Activated T-helper 1 cell treated with Interleukin-2 at 50 U/mL for 16 hours (primary cell): ENCODE data around the gene LRRC8D.

ENCODE experiments used
- DNase-seq: peaks from one replicate; pipeline ENCODE4 v3.0.0-alpha.2; 2020; ENCODE audit warnings: low read depth

The LRRC8D gene

DNA sequence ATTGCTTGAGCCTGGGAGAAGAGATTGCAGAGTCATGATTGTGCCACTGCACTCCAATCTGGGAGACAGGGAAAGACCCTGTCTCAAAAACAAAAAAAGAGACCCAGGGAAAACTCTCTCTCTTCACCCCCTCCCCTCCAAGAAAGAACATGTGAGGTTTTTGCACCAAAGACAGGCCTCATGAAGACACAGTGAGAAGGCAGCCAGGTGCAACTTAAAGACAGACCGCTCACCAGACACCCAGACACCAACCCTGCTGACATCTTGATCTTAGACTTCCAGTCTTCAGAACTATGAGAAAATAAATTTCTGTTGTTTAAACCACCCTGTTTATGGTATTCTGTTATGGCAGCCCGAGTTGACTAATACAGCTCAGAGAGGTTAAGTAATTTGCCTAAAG lies 13.3 kb upstream of the LRRC8D start:
- no peak for DNase-seq

DNA sequence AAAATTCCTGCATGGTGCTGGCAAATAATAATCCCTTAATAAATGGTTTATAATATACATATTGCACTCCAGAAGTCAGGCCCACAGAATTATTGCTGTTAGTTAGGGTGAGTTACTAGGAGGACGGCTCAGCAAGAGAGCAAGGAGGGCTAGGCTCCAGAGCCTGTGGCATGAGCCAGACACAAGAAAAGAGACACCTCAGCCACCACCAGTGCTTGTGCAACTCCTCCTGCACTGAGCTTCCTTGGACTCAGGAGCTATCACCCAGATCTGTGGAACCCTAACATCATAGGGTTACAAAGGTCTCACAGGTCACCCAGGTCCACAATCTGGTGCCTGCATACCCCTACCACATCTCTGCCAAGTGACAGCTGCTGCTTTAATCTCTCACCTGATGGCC lies 12.8 kb upstream of the LRRC8D start:
- DNase-seq = no peak

DNA sequence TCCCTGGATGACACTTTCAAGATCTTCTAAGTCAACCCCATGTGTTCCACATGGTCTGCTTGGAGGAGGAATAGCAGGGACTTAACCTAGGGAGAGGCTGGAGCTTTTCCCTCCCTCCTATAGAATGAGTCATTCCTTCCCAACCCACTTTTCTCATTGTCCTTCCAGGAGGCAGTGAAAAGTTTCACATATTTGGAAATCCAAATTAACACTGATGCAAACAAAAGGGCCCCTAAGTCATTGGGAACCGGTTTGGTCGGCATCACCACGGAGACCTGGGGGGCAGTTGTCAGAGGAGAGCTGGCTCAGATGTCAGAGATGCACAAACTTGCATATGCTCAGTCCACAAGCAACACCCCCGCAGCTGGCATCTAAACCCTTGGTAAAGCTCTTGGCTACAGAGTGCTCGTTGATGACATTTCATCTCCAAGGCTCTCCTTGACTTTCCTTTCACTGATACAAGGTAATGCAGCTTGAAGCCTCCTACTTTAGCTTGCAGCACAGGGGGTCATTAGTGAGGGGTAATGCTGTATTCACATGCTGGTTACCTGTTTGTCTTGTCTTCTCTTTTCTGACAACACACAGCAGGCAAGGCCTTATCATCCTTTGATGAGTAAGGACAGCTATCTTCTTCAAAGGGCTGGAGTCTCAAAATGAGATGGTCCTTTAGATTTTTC lies 12.3 kb upstream of the LRRC8D start:
- DNase-seq = no peak

DNA sequence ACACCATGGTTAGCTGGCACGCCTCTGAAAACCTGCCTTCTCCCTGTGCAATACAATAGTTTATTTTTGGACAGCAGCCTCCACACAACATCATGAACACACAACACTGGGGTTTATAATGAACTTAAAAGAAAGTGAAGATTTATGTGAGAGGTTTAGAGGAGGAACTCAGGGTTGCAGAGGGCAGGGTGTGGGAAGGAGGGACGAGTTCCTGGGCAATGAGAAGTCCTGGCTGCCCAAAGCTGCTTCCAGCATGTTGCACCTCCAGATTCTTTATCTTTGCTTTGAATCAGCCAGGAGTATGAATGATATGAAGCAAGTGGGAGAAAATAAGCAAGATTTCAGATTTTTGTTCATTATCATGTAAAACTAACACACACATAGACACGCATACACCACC lies 11.3 kb upstream of the LRRC8D start:
- no peak for DNase-seq

DNA sequence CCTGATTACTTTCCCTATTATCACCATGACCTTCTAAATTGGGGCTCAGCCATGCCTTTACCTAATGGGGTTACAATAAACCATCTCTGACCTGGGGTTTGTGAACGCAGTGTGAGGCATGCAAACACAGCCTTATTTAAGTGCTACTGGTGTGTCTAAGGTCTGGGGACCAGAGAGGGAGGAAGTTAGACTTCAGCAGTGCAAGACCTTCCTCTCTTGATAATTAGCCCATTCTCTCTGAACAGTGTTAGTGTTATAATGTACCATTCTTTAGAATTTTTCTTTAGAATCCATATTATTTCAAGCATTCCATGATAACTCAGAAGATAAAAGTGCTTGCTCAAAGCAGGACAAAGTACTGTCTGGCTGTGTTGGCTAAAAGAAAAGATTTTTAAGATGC lies 10.5 kb upstream of the LRRC8D start:
- no peak for DNase-seq

DNA sequence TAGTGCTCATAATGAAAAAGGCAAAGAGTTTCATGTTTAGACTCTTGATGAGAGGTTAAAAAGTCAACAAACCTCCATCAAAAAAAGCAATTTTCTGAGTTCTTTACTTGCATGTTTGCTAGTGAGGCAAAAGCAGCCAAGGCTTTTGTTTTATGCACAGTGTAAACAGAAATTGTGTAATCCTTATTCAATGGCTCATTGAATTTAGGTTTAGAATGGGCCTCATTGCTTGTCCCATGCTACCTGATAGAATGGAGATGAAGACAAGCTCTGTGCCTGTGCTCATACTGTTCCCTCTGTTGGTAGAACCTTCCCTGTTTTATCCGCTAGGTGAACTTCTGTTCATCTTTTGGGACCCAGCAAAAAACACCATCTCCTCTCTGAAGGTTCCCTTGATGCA lies 10.0 kb upstream of the LRRC8D start:
- no peak for DNase-seq

DNA sequence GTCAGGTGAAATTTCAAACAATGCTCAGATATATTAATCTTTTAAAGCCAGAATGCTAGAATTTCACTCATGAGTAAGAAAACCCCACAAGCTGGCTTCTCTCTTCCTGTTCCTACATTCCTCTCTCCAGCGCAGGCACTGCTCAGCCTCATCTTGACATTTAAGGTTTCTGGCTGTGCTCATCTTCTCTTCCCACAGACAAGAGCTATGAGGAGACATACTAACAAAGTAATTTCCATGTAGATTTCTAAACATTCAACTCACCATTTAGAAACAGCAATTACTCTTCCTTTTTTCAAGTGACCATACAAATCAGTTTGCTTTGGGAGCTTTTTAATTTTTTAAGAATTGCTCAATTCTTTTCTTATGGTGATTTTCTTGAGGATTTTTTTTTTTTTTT lies 7.8 kb upstream of the LRRC8D start:
- DNase-seq = no peak

DNA sequence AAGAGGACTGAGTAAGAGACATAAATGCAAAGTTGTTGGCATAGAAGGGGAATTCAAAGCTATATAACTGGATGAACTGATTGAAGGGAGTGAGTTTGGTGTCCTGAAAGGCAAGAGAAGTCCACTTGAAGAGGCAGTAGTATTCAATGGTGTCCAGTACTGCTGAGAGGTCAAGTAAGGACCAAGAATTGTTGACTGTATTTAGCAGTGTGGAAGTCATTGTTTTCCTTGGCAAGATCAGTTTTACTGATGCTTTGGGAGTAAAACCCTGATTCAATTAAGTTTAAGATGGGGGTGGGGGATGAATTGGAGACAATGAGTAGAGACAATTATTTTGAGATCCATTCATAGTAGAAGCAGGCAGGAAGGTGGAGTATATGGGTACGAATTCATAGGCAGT lies 5.8 kb upstream of the LRRC8D start:
- no peak for DNase-seq

DNA sequence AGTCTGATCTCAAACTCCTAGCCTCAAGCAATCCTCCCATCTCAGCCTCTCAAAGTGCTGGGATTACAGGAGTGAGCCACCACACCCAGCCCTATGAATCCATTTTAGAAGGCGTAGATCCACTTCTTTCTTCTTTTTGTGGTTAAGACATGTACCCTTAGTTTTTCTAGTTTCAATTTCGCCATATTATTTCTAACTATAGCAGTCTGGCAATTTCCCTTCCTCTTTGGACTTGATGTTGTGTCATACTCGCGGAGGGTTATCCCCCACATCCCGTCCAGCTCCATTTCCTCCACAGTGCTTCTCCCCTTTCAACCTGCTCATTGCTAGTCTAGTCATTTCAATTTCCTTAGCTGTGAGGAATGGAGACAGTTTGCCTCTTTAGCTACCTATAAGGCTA lies 5.2 kb upstream of the LRRC8D start:
- DNase-seq = no peak

DNA sequence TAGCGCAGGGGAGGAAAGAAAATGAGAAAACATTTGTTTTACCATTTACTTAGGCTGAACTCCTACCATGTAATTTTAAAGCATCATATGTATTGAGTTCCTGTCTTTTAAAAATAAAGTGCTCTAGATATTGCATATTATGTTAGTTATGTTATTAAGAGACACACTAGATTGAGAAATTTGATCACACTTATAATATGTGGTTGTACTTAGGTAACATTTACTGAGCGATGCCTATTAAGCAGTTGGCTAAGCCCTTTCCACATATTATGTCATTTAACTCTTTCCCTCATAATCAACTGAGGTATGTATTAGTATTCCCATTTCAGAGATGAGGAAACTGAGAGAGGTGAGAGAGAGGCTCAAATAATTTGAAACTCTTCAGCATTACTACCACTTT lies 4.5 kb upstream of the LRRC8D start:
- DNase-seq = no peak

DNA sequence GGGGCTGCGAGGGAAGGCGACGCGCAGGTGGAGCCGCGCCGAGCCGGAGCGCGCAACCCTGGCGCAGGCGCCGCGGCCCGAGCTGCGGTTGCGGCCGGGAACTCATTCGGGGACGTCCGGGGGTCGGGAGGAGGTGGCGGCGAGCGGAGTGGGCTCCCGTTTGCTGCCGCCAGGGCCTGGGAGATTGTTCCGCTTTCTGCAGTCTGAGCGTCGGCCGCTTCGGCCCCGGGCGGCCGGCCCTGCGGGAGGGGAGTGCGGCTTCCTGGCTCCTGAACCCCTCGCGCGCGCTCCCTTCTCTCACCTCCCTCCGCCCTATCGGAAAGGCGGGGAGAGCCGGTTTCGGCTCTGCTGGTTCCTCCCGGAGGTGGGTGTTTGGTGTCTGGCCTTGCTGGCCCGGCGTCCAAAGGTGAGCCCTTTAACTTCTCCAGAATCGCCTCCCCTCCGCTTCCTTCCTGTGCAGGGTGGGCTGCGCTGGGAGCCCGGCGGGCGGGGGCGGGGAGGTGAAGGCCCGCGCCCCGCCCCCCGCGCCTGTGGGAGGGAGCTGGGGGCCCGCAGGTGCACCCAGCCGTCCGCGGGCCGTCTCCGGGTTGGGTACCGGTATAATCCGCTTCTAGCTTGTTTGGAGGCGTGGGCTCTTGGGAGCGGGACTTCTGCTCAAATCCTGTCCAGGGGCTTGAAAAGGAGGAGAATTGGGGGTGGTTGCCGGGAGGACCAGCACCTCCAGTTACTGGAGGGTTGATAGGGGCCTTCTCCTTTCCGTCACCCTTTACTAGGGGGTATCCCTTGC lies 683 bp downstream of the LRRC8D start:
- peak; percentile 44 for DNase-seq

DNA sequence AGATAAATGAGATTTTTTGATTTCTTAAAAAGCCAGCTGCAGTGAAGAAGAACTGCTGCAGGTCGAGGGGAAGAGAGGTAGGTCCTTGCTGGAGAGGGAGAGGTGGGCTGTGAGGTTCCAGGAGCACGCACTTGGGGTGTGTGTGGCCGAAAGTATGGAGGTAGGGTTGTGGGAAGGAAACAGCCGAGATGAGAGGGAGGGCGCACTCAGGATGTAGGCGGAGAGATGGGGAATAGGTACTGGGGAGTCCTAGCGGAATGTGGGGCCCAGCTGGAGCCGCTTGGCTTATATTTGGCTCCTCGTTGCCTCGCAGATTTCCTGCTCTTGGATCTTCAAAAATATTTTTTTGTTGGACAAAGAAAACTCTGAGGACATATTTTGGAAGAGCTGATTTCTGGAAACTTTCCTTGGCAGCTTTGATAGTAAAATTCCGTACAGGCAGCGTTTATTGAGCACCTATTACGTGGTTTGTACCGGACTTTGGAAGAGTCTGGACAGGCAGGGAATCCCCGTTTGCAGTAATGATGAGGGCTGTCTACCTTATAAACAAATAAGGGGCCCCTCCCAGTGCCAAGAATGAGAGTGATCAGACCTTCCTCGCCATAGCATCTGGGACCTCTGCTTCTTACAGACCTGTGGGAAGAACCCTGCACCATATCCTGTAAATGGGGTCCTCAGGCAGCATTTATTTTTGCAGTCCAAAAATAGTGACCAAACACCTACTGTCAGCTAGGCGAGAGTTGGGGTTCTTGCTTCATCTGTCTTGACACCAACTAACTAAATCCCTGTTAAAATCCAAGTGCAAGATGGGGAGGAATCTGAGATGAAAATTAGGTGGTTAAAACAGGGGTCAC lies 1.5 kb downstream of the LRRC8D start:
- no peak for DNase-seq

DNA sequence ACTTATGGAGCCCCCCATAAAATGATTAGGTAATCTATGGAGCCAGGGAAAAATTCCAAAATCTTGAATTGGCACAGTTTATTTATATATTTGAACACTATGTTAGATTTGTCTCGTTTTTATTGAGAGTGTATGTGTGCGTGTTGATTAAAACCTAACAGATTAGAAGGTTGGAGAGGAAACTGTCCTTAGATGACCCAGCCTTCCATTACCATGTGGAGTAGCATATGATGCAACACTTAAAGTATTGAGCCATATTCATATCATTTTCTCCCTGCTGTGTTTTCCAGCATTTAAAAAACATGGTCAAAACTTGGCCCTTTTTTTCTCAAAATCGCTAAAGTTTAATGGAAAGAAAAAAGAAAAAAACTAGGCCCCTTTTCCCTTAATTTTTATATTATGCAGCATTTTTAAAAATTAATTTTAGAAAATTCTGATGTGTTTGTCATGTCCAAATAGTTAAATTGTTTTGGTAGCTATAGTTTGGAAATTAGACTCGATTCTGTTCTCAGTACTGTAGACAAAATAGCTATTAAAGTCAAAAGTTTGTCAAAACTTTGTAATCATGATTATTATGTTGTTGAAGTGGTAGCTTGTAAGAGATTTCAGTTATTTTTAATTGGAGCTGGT lies 2.3 kb downstream of the LRRC8D start:
- no peak for DNase-seq

DNA sequence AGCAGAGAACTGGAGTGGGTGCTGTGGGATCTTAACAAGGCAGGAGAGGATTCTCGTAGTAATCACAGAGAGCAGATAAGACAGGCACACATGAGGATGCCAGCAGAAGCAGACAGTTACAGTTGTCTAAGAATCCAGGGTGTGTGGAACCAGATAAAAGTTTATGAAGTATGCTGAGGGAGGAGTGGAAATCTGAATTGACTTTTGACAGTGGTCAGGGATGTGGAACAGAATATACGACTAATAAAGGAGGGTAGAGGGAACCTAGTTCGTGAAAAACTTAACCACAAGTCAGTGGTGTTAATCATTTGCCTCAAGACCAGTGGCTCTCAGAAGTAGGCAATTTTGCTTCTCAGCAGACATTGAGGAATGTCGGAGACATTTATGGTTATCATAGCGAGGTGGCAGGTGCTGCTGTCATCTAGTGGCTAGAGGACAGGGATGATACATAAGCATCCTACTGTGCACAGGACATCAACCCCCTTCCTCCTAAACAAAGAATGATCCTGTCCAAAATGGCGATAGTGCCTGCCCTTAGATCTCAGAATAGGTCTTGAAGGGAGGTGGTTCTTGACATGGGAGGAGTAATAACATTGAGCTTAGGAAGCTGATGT lies 3.0 kb downstream of the LRRC8D start:
- DNase-seq = no peak

DNA sequence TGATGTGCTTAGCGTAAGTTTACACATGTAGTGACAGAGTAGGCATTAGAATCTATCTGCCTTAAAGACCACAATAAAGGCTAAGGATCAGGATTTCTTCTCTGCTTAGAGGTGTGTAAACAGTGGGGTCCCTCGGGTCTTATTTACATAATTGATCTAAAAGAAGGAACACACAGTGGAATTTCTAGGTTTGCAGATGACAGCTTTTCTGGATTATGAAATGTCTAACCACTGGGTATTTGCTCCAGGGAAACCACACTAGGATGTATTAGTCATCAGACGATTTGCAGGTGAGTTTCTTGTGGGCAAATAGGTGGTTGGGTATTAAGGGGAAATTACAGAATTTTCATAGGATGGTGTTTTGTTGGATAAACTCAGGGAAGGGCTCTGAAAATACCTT lies 5.8 kb downstream of the LRRC8D start:
- DNase-seq = no peak

DNA sequence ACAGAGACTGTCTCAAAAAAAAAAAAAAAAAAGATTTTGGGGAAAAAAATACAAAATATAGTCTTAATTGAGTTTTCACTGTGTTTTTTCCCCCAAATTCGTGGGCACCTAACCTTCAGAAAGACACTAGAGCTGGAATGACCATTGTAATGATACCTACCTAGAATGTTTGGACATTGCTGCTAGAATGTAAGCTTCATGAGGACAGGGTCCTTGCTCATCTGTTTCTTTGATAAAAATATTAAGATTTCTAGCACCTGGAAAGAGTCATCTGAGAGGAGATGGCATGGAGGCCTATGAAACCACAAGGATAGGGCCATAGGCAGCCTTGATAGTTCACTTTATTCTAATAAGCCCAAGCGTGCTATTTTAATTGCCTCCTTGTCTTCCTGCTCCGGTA lies 6.5 kb downstream of the LRRC8D start:
- no peak for DNase-seq

DNA sequence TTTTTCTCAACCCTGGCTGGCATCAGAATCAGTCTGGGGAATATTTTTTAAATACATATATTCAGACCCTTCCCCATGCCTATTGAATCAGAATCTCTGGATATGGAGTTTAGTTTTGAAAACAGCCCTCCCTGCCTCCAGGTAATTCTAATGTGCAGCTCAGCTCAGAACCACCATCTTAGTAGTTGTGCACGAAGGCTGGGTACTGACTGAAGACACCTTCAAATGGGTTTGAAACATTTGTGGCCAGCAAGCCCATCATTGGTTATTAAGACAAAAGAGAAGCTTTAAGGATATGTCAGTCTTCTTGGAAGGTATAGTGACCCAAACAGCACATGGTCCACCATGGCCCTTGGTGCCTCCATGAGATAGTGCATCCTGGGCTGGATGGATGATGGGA lies 7.1 kb downstream of the LRRC8D start:
- no peak for DNase-seq

DNA sequence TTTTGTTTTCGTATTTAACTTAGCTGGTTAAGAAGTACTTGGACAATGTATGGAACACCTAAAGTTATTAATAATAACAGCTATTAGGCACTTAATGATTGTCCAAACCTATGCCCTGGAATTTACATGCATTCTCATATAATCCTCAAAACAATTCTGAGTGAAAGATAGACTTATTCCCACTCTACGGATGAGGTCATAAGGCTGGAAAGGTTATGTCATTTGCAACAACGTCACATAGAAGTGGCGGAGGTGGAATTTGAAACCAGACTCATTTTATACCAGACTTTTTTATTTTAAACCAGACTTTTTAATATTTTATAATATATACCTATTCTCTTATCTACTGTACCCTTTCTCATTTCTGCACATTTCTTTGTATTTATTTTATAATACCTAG lies 8.4 kb downstream of the LRRC8D start:
- DNase-seq = no peak

DNA sequence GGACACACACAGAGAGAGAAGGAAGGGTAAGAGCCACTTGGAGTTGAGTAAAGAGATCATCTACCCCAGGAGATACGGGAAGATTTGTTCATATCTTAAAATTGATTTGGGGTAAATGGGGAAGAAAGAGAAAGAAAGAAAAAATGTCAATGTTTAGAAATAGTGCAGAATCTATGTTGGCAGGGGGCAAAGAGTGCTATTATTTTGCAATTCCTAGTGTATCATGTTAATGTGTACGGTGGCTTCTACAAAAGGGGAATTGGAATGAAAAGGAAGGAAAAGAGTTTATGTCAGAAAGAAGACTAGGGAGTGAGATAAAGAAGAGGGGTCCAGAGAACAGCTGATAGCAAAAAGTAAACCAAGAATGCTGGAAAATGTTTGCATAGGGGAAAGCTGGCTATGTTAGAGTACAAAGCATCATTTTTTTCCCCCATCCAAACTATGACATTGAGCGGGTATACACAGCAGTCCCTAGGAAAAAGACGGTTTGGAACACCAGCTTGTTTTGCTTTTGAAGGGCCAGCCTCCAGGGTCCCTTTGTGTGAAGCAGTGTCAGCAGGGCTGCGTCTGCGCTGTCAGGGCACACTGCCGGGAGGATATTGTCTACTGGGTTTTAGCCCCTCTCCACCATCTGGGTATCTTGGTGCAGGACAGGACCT lies 10.8 kb downstream of the LRRC8D start:
- DNase-seq = no peak

DNA sequence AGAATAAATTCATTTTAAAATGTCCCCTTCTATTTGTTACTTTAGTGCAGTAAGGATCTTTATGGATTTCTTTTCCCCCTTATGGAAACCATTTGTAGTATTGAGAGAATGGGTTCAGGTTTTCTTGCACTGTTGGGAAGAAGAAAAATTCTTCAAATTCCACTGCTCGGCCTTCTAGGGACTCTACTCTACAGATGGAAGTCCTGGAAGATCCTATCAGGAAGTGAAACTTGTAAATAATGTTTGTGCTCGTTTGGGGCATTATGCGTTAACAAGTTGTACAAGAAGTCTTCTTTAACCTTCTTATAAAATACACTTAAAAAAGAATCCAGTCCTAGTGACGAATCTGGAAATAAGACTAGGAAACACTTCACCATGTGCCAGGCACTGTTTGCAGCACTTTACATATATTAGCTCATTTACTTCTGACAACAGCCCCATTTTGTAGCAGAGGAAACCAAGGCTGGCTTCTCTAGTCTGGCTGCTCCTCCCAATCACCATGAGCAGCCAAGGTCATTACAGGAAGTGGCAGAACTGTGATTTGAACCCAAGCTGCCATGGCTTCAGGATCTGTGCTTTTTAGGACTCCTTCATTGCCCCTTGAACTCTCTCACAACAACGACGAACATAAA lies 11.8 kb downstream of the LRRC8D start:
- no peak for DNase-seq
